Neuron (in vitro differentiated cells): ENCODE results near the gene CRISPLD2.

ENCODE experiments used
- H2AFZ ChIP-seq: one replicate; pipeline ENCODE4 v1.6.1; 2013; ENCODE audit warnings: low read depth, mild to moderate bottlenecking, inconsistent platforms, low read length, moderate library complexity
- H3K27me3 ChIP-seq: one replicate; pipeline ENCODE4 v1.6.1; 2013; ENCODE audit warnings: low read length; ENCODE audit not compliant: insufficient read depth
- H3K36me3 ChIP-seq: one replicate; pipeline ENCODE4 v1.6.1; 2013; ENCODE audit warnings: low read length; ENCODE audit not compliant: insufficient read depth
- H3K4me1 ChIP-seq: one replicate; pipeline ENCODE4 v1.6.1; 2013; ENCODE audit warnings: low read length; ENCODE audit not compliant: insufficient read depth
- H3K4me3 ChIP-seq: 2 replicates; pipeline ENCODE4 v1.5.1; 2013; ENCODE audit warnings: mild to moderate bottlenecking, low read length, moderate library complexity
- H3K9me3 ChIP-seq: one replicate; pipeline ENCODE4 v1.6.1; 2013; ENCODE audit warnings: low read length

The CRISPLD2 gene

GRCh38 chr16:84884246-84884595, 64.4 kb downstream of the CRISPLD2 start:
- H3K4me3 ChIP-seq: no peak overlapping the region
- peaks cover 3% of the 10 kb centered on the region for H3K4me1 ChIP-seq
- peaks cover 2% of the 10 kb centered on the region for H3K27me3 ChIP-seq
- no peaks in the 10 kb centered on the region for H3K36me3 ChIP-seq
- no peak overlapping the region for H2AFZ ChIP-seq
- H3K9me3 ChIP-seq: no peaks in the 10 kb centered on the region

GRCh38 chr16:84884596-84885341, 65.0 kb downstream of the CRISPLD2 start:
- H3K27me3 ChIP-seq: peaks cover 2% of the 10 kb centered on the region
- H3K36me3 ChIP-seq: no peaks in the 10 kb centered on the region
- no peak overlapping the region for H2AFZ ChIP-seq
- no peak overlapping the region for H3K4me3 ChIP-seq
- no peaks in the 10 kb centered on the region for H3K9me3 ChIP-seq
- H3K4me1 ChIP-seq: peaks cover 3% of the 10 kb centered on the region

- H2AFZ ChIP-seq: no peak overlapping the region
- H3K9me3 ChIP-seq: no peaks in the 10 kb centered on the region
- H3K4me1 ChIP-seq: peaks cover 3% of the 10 kb centered on the region
- H3K4me3 ChIP-seq: no peak overlapping the region
- H3K27me3 ChIP-seq: peaks cover 2% of the 10 kb centered on the region
- H3K36me3 ChIP-seq: no peaks in the 10 kb centered on the region
Observed at GRCh38 chr16:84885342-84885910, 65.6 kb downstream of the CRISPLD2 start.

- no peaks in the 10 kb centered on the region for H3K27me3 ChIP-seq
- peaks cover 3% of the 10 kb centered on the region for H3K4me1 ChIP-seq
- no peaks in the 10 kb centered on the region for H3K36me3 ChIP-seq
- H3K4me3 ChIP-seq: no peak overlapping the region
- no peaks in the 10 kb centered on the region for H3K9me3 ChIP-seq
- no peak overlapping the region for H2AFZ ChIP-seq
Observed at GRCh38 chr16:84886497-84887090, 66.8 kb downstream of the CRISPLD2 start.

- Histone ChIP-seq H3K36me3 (no peaks in the 10 kb centered on the region), H3K27me3 (no peaks in the 10 kb centered on the region), H2AFZ (no peak overlapping the region), H3K9me3 (no peaks in the 10 kb centered on the region), H3K4me1 (peaks cover 3% of the 10 kb centered on the region), H3K4me3 (no peak overlapping the region)
Observed at GRCh38 chr16:84887207-84887606, 67.4 kb downstream of the CRISPLD2 start.

GRCh38 chr16:84888450-84888849, 68.7 kb downstream of the CRISPLD2 start:
- H3K27me3 ChIP-seq: no peaks in the 10 kb centered on the region
- H3K36me3 ChIP-seq: no peaks in the 10 kb centered on the region

GRCh38 chr16:84889066-84889465, 69.3 kb downstream of the CRISPLD2 start:
- Histone ChIP-seq H3K4me1 (peaks cover 3% of the 10 kb centered on the region), H3K36me3 (no peaks in the 10 kb centered on the region), H3K27me3 (no peaks in the 10 kb centered on the region), H3K9me3 (no peaks in the 10 kb centered on the region), H3K4me3 (no peak overlapping the region), H2AFZ (no peak overlapping the region)

More at GRCh38 chr16:84888450-84888849, 68.7 kb downstream of the CRISPLD2 start:
- H3K9me3 ChIP-seq: no peaks in the 10 kb centered on the region
- no peak overlapping the region for H3K4me3 ChIP-seq
- peaks cover 3% of the 10 kb centered on the region for H3K4me1 ChIP-seq
- no peak overlapping the region for H2AFZ ChIP-seq

GRCh38 chr16:84890427-84890826, 70.6 kb downstream of the CRISPLD2 start:
- H2AFZ ChIP-seq: no peak overlapping the region
- H3K9me3 ChIP-seq: no peaks in the 10 kb centered on the region
- H3K27me3 ChIP-seq: no peaks in the 10 kb centered on the region
- H3K36me3 ChIP-seq: no peaks in the 10 kb centered on the region
- H3K4me3 ChIP-seq: no peak overlapping the region
- no peaks in the 10 kb centered on the region for H3K4me1 ChIP-seq

- H3K4me3 ChIP-seq: no peak overlapping the region
- H2AFZ ChIP-seq: no peak overlapping the region
- H3K9me3 ChIP-seq: no peaks in the 10 kb centered on the region
- no peaks in the 10 kb centered on the region for H3K36me3 ChIP-seq
- H3K27me3 ChIP-seq: no peaks in the 10 kb centered on the region
- no peaks in the 10 kb centered on the region for H3K4me1 ChIP-seq
Observed at GRCh38 chr16:84891149-84891795, 71.5 kb downstream of the CRISPLD2 start.

- Histone ChIP-seq H3K27me3 (no peaks in the 10 kb centered on the region), H3K4me3 (no peak overlapping the region), H3K9me3 (no peaks in the 10 kb centered on the region), H3K36me3 (no peaks in the 10 kb centered on the region), H3K4me1 (no peaks in the 10 kb centered on the region), H2AFZ (no peak overlapping the region)
Observed at GRCh38 chr16:84892097-84892496, 72.3 kb downstream of the CRISPLD2 start.

GRCh38 chr16:84893467-84893848, 73.7 kb downstream of the CRISPLD2 start:
- Histone ChIP-seq H3K4me1 (no peaks in the 10 kb centered on the region), H3K9me3 (no peaks in the 10 kb centered on the region), H3K27me3 (no peaks in the 10 kb centered on the region), H3K4me3 (no peak overlapping the region), H3K36me3 (no peaks in the 10 kb centered on the region), H2AFZ (no peak overlapping the region)

GRCh38 chr16:84893849-84894599, 74.2 kb downstream of the CRISPLD2 start:
- no peaks in the 10 kb centered on the region for H3K4me1 ChIP-seq
- H2AFZ ChIP-seq: no peak overlapping the region
- no peaks in the 10 kb centered on the region for H3K27me3 ChIP-seq
- H3K9me3 ChIP-seq: no peaks in the 10 kb centered on the region
- H3K36me3 ChIP-seq: no peaks in the 10 kb centered on the region
- H3K4me3 ChIP-seq: no peak overlapping the region

- no peak overlapping the region for H2AFZ ChIP-seq
- H3K4me3 ChIP-seq: no peak overlapping the region
- no peaks in the 10 kb centered on the region for H3K4me1 ChIP-seq
- no peaks in the 10 kb centered on the region for H3K36me3 ChIP-seq
- H3K27me3 ChIP-seq: peaks cover 2% of the 10 kb centered on the region
- no peaks in the 10 kb centered on the region for H3K9me3 ChIP-seq
Observed at GRCh38 chr16:84895016-84895415, 75.2 kb downstream of the CRISPLD2 start.
